HG02885 (cell line): Measurements from ENCODE around the gene SBK3.
"Not testable (repeated sequence)": the region's sequence is repeated elsewhere in the genome, so short reads cannot be mapped to it uniquely, and the experiment has no call there.

Source experiments
- ATAC-seq: cut with Tn5 transposase; IDR thresholded peaks from one replicate; pipeline ENCODE4 v1.9.1; 2021; ENCODE audit warnings: mild to moderate bottlenecking; ENCODE audit not compliant: unreplicated experiment, poor library complexity

The SBK3 gene

DNA sequence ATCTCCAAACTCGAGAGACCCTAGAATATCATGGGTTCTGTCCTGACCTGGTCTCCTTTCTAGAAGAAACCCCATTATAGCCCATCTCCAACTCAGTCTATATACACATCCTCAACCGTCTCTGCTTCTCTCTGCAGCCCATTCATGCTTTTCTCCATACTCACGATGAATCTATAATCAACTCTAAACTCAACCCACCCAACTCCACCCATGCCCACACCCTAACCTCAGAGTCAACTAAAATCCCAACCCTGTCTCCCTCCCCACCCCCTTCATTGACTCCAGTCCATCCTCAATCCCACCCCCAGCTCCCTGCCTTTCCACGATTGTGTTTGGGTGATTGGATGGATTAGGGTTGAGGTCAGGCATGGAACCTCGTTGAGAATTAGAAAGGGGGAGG, 1.8 kb downstream of the SBK3 start:
- ATAC-seq, result no peak

DNA sequence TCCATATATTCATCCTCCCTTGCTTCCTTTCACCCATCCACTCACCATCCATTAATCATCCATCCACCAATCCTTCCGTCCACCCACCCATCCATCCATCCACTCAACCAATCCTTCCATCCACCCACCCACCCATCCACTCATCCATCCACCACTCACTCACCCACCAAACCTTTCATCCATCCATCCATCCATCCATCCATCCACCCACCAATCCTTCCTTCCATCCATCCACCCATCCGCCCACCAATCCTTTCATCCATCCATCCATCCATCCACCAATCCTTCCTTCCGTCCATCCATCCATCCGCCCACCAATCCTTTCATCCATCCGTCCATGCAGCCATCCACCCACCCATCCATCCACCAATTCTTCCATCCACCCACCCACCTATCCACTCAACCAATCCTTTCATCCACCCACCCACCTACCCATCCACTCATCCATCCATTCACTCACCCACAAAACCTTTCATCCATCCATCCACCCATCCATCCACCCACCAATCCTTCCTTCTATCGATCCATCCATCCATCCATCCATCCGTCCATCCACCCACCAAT, 3.0 kb downstream of the SBK3 start:
- no peak for ATAC-seq

DNA sequence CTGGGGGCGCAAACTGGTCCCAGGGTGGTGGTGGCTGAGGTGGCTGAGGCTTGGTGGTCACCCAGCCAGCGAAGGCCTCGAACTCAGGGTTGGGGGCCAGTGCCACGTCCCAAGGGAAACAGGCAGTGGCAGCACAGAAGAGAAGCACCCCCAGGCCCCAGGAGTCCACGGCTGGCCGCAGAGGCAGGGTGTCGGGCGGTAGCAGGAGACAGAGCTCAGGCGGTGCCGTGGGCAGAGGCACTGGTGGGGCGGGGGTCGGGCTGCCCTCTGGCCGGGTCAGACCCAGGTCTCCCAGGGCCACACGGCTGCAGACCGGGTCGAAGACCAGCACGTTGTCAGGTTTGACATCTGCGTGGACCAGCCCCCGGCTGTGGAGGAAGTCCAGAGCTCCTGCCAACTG, 4.3 kb downstream of the SBK3 start:
- no peak for ATAC-seq

DNA sequence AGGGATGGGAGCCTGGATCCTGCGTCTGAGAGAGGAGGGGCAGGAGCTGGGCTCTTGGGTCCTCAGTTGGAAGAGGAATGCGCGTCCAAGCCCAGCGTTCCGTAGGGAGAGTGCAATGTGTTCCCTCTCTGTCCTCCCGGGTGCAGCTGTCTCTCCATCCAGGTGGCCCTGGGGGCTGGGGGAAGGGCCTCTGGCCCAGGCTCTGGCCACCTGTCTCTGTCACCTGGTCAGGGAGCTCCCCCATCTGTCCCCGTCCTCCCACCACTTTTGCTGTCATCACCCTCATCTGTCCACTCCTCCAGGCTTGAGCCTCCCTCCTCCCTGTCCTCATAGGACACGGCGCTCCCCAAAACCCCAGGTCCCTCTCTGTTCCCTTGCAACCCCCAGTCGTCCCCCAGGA, 4.7 kb downstream of the SBK3 start:
- ATAC-seq, result no peak

DNA sequence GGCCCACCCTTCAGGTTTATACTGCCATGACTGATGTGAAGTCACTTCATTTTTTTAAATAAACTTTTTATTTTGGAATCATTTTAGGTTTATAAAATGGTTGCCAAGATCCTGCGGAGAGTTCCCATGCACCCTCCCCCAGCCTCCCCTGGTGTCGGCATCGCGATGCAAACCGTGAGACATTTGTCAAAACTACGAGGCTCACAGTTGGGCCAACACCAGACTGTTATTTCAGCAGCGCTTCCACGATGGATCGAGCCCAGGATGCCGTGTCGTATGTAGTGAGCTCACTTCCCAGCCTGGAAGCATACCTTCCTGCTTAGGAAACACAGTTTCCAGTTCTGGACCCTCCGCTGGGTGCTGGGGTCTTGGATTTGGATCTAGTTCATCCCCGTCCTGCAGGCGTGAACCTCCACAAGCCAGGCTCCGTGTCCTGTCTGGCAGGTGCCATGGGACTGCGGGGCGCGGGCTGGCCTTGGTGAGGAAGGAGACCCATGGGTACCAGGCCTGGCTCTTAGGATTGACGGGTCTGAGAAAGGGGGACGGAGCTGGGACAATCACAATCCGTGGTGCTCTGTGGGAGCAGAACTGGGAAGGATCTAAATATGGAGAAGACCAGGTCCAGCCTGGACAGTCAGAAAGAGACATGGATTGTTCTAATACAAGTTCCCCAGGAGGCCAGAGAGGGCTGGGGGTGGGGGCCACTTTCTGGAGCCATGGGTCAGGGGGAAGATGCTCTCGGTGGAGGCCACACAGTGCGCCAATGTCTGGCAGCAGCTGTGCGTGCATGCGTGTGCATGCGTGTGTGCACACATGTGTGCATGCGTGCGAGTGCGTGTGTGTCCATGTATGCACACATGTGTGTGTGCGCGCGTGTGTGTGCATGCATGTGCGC, 6.0 kb downstream of the SBK3 start:
- no peak for ATAC-seq

DNA sequence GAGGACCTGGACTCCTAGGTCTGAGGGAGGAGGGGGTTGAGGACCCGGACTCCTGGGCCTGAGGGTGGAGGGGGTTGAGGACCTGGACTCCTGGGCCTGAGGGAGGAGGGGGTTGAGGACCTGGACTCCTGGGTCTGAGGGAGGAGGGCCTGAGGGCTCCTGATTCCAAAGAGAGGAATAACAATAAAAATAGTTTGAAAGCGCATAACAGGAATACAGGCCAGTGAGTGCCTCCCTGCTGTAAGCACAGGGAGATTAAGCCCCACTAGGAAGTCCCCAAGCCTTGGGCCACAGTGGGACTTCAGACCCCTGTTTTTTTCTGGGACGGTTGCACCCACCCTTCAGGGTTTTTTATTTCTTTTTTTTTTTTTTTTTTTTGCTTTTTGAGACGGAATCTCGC, 7.2 kb downstream of the SBK3 start:
- ATAC-seq, result no peak

DNA sequence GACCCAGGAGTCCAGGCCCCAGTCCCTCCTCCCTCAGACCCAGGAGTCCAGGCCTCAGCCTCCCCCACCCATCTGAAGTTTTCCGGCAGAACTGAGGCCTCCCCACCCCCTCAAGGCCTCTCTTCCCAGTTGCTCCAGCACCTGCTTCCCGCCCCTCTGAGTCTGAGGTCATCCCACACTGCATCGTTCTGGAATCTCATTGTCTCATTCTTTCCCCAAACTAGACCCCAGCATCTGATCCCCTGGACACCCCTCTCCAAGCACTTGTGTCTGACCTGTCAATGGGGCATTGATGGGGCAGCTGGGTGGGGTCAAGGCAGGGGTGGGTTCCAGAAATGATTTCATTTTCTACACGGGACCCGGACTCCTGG, 7.6 kb downstream of the SBK3 start:
- ATAC-seq, result no peak

DNA sequence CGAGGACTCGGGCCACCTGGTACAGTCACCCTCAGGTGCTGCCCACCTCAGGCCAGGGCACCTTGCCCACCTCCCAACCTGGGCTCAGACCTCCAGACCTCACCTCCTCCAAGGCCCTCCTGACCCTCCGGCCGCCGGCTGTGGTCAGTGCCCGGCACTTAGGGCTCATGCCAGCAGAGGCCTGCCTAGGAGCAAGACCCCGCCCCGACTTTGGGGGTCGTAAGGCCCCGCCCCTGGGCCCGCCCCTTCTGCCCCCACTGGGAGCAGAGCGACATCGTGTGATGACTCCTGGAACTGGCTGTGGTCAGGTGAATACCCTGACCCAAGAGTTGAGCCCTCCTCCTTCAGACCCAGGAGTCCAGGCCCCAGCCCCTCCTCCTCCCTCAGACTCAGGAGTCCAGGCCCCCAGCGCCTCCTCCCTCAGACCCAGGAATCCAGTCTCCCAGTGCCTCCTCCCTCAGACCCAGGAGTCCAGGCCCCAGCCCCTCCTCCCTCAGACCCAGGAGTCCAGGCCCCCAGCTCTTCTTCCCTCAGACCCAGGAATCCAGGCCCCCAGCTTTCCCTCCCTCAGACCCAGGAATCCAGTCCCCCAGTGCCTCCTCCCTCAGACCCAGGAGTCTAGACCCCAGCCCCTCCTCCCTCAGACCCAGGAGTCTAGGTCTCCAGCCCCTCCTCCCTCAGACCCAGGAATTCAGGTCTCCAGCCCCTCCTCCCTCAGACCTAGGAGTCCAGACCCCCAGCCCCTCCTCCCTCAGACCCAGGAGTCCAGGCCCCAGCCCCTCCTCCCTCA, 8.2 kb downstream of the SBK3 start, which contains the start of gene SBK2:
Gene SBK2 (minus strand): TSS at position 183 of the 790 bp plus-strand sequence. CDS start 839 bp downstream, outside the sequence.
- ATAC-seq, result no peak

DNA sequence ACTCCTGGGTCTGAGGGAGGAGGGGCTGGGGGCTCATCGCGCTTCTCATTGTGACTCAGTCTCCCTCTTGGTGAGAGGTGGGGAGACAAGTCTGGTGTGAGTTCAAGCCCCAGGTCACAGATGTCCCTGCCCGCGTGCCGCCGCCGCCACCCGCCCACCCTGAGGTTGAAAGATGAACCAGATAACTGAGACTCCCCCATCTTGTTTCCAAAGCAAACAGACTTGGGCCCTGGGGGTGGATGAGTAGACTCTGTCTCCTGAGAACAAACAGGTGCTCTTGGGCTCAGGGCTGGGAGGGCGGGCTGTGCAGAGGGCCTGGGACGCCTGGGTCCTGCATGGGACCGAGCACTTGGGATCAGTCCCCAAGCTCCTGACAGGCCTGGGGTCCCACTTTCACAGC, 9.0 kb downstream of the SBK3 start:
- no peak for ATAC-seq

DNA sequence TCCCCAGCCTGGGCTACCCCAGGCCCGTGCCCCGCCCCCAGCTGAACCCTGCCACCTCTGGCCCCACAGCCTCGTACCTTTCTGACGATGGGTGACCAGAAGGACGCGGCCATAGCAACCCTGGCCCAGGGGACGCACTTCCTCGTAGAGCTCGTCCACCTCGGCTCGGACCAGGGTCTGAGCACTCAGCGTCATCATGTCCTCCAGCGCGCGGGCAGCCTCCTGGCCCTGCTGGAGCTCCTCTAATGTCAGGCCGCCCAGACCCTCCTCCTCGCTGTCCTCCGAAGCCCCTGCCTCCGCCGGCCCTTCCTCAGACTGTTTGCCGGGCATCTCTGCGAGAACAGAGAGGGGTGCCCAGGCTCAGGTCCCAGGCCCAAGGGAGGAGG, 9.4 kb downstream of the SBK3 start:
- ATAC-seq, result no peak

DNA sequence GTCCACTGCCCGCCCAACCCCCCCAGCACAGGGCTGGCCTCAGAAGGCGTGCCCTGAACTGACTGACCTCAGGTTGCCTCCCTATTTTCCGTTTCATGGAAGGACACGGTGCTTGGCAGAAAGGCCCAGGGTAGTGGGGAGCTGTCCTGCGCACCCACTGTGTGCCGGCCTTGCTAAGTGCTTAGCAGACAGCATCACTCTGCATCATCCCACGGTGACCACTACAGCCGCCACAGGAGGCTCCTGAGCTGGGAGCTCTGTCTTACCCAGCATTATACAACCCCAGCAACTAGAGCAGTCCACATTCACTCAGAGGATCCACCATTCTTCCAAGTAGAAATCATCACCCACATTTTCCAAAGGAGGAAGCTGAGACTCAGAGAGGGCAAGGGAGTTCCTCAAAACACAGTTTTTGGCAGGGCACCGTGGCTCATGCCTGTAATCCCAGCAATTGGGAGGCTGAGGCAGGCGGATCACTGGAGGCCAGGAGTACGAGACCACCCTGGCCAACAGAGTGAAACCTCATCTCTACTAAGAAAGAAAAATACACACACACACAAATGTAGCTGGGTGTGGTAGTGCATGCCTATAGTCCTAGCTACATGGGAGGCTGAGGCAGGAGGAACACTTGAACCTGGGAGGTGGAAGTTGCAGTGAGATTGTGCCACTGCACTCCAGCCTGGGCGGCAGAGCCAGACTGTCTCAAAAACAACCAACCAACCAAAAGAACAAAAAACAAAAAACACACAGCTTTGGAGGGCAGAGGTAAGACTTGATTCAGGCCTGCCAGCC, 10.0 kb downstream of the SBK3 start:
- ATAC-seq, result no peak

DNA sequence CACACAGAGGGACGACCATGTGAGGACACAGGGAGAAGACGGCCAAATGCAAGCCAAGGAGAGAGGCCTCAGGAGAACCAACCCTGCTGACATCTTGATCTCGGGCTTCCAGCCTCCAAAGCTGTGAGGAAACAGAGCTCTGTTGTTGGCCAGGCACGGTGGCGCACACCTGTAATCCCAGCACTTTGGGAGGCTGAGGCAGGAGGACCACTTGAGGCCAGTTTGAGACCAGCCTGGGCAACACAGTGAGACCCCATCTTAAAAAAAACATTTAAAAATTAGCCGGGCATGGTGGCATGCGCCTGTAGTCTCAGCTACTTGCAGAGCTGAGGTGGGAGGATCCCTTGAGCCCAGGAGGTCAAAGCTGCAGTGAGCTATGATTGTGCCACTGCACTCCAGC, 11.1 kb downstream of the SBK3 start:
- not testable (repeated sequence) for ATAC-seq

DNA sequence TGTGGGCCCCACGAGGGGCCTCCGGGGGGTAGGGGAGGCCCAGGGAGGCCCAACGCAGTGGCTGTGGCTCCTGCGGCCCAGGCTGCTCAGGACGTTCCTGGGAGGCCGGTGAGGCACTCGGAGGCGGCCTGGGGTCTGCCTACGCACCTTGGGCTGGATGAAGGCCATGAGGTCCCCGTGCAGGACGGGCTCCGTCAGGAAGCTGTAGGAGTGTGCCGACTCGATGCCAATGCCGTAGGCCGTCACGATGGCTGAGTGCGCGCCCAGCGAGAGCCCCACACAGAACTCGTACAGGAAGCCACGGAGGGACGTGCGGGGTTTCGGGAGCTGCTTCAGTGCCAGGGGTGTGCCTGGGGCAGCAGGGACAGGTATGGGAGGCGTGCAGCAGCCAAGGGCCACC, 14.3 kb downstream of the SBK3 start:
- no peak for ATAC-seq

DNA sequence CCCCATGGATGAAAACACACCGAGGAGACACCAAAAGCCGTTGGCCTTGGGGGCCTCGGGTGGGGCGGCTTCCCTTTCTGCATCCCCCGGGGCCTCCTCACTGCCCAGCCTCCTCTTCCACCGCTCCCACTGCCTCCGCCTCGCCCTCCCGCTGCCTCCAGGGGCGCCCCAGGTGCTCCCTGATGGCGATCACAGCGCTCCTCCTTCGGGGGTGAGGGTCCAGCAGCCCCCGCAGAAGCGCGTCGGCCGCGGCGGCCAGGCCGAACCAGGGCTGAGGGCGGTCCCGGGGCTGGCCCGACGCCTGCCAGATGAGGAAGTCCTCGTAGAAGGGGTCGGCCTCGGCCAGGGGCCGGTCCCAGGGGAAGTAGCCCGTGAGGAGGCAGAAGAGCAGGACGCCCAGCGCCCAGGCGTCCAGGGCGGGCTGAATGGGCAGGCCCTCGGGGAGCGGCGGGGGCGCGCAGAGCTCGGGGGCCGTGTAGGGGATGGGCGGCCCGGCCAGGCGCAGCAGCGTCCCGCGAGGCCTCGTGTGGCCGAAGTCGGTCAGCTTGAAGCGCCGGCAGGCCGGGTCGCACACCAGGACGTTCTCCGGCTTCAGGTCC, 15.6 kb downstream of the SBK3 start:
- ATAC-seq, result no peak

DNA sequence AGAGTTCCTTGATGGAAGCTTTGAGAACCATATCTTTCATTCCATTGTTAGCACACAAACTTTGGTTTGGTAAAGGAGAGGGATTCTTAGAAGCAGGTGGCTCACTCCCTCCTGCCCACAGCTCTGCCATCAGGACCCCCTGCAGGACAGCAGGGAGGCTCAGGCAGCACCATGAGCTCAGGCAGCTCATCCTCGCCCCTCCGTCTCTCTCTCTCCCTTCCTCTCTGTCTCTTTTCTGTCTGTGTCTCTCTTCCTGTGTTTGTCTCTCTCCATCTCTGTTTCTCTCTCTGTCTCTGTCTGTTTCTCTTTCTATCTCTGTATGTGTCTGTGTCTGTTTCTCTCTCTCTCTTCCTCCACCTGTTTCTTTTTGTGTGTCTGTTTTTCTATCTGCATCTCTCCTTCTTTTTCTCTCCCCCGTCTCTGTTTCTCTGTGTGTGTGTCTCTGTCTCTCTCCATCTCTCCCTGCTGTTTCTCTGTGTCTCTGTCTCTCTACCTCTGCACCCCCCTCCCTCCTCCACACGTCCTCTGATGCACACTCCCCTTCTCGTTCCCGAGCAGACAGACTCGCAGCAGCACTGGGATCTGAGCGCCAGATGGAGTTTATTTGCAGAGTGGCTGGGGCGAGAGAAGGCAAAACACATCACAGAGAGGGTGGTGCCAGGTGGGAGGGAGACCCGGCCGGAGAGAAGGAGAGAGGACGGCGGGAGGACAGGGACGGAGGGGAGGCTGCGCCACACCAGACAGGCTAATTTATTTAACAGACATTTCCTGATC, 17.1 kb downstream of the SBK3 start:
- no peak for ATAC-seq

DNA sequence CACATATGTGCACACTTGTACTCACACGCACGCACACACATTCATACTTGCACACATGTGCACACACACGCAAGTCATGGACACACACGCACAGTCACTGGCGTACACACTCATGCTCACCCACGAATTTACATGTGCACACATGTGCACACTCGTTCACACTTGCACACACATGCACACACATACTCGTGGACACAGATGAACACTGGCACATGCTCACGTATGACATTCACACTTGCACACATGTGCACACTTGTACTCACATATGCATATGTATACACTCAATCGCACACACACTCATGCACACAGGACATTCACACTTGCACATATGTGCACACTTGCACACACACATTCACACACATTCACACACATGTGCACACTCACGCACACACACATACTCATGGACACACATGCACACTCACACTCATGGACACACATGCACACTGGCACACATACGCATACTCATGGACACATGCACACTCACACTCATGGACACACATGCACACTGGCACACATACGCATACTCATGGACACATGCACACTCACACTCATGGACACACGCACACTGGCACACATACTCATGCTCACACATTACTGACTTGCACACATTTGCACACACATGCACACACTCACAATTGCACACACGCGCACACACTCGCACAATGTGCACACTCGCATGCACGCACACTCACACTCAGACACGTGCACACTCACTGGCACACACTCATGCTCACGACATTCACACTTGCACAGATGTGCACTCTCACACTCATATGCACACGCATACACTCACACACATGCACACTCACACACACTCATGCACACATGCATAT, 17.9 kb downstream of the SBK3 start:
- no peak for ATAC-seq

DNA sequence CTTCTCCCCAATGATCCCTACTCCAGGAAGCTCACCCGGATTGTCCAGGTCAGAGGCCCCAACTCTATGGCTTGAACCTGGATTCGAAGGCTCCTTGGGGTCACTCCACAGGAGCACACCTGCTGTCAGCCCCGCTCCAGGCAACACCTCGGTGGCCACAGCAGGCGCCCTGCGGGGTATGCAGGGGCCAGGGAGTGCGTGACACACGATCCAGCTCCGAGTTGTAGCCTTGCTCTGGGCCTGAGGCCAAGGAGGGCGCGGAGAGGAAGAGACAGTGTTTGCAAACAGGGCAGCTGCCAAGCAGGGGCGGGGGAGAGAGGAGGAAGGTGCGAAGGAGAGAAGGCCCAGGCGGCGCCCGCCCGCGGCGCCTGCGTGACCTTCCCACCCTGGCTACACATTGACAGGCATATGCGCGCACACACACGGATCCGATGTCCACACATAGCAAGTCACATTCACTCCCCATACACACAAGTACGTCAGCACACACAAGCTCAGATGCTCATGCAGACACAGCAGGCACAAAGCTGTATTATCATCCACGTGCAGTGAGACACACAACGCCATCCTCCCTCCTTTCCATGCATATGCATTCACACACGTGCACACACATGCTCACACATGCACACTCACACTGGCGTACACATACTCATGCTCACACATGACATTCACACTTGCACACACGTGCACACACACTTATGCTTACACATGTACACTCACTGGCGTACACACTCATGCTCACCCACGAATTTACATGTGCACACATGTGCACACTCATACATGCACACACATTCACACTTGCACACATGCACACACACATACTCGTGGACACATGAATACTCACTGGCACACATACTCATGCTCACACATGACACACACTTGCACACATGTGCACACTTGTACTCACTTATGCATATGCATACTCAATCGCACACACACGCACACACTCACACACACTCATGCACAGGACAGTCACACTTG, 18.8 kb downstream of the SBK3 start:
- ATAC-seq, result no peak
